Stimulated activated naive CD8-positive, alpha-beta T cell treated with anti-CD3 and anti-CD28 coated beads, Interleukin-15, Interleukin-2, amounts not matched to agents 100 ng/mL and 50 ng/mL, for 24 hours (primary cell): ENCODE data around the gene IL1RL2.

ENCODE experiments used
- H3K27ac Mint-ChIP-seq: one replicate; pipeline ENCODE4 v1.8.0; 2021; ENCODE audit warnings: mild to moderate bottlenecking, mixed read lengths
- H3K27me3 Mint-ChIP-seq: one replicate; pipeline ENCODE4 v1.8.0; 2021; ENCODE audit warnings: mixed read lengths
- H3K36me3 Mint-ChIP-seq: one replicate; pipeline ENCODE4 v1.8.0; 2021; ENCODE audit warnings: low read depth, mixed read lengths
- H3K4me1 Mint-ChIP-seq: one replicate; pipeline ENCODE4 v1.8.0; 2021; ENCODE audit warnings: low read depth, mixed read lengths
- H3K4me3 Mint-ChIP-seq: one replicate; pipeline ENCODE4 v1.8.0; 2021; ENCODE audit warnings: mild to moderate bottlenecking, mixed read lengths
- H3K9me3 Mint-ChIP-seq: one replicate; pipeline ENCODE4 v1.8.0; 2021; ENCODE audit warnings: mixed read lengths

IL1RL2 gene

GRCh38 chr2:102149644-102150455, 37.0 kb upstream of the IL1RL2 start:
- Mint-ChIP-seq H3K27ac (no peak overlapping the region), H3K4me3 (no peak overlapping the region), H3K27me3 (peaks cover 3% of the 10 kb centered on the region), H3K9me3 (peaks cover 57% of the 10 kb centered on the region), H3K4me1 (peaks cover 22% of the 10 kb centered on the region), H3K36me3 (peaks cover 30% of the 10 kb centered on the region)

GRCh38 chr2:102154364-102154763, 32.5 kb upstream of the IL1RL2 start:
- Mint-ChIP-seq H3K36me3 (peaks cover 4% of the 10 kb centered on the region), H3K27me3 (no peaks in the 10 kb centered on the region), H3K27ac (no peak overlapping the region), H3K4me1 (peaks cover 3% of the 10 kb centered on the region), H3K9me3 (peaks cover 27% of the 10 kb centered on the region), H3K4me3 (no peak overlapping the region)

GRCh38 chr2:102154946-102155702, 31.7 kb upstream of the IL1RL2 start:
- no peak overlapping the region for H3K4me3 Mint-ChIP-seq
- peaks cover 24% of the 10 kb centered on the region for H3K9me3 Mint-ChIP-seq
- H3K27ac Mint-ChIP-seq: no peak overlapping the region
- H3K4me1 Mint-ChIP-seq: peaks cover 3% of the 10 kb centered on the region
- peaks cover 4% of the 10 kb centered on the region for H3K36me3 Mint-ChIP-seq
- H3K27me3 Mint-ChIP-seq: no peaks in the 10 kb centered on the region

- Mint-ChIP-seq H3K9me3 (peaks cover 24% of the 10 kb centered on the region), H3K27ac (no peak overlapping the region), H3K36me3 (peaks cover 4% of the 10 kb centered on the region), H3K4me3 (no peak overlapping the region), H3K27me3 (no peaks in the 10 kb centered on the region), H3K4me1 (peaks cover 3% of the 10 kb centered on the region)
Observed at GRCh38 chr2:102155703-102156515, 30.9 kb upstream of the IL1RL2 start.

- Mint-ChIP-seq H3K4me3 (no peak overlapping the region), H3K9me3 (peaks cover 7% of the 10 kb centered on the region), H3K4me1 (peaks cover 3% of the 10 kb centered on the region), H3K27me3 (no peaks in the 10 kb centered on the region), H3K36me3 (peaks cover 4% of the 10 kb centered on the region), H3K27ac (no peak overlapping the region)
Observed at GRCh38 chr2:102158011-102158755, 28.6 kb upstream of the IL1RL2 start.

GRCh38 chr2:102159295-102159694, 27.5 kb upstream of the IL1RL2 start:
- H3K27ac Mint-ChIP-seq: no peak overlapping the region
- H3K4me3 Mint-ChIP-seq: no peak overlapping the region
- peaks cover 3% of the 10 kb centered on the region for H3K4me1 Mint-ChIP-seq
- no peaks in the 10 kb centered on the region for H3K27me3 Mint-ChIP-seq
- peaks cover 2% of the 10 kb centered on the region for H3K36me3 Mint-ChIP-seq
- H3K9me3 Mint-ChIP-seq: no peaks in the 10 kb centered on the region

- no peaks in the 10 kb centered on the region for H3K36me3 Mint-ChIP-seq
- no peak overlapping the region for H3K4me3 Mint-ChIP-seq
- H3K9me3 Mint-ChIP-seq: no peaks in the 10 kb centered on the region
- peak overlapping the region; percentile 21 for H3K27ac Mint-ChIP-seq
- H3K4me1 Mint-ChIP-seq: peaks cover 9% of the 10 kb centered on the region
- no peaks in the 10 kb centered on the region for H3K27me3 Mint-ChIP-seq
Observed at GRCh38 chr2:102166189-102166845, 20.5 kb upstream of the IL1RL2 start.

GRCh38 chr2:102168026-102168771, 18.6 kb upstream of the IL1RL2 start:
- H3K27ac Mint-ChIP-seq: no peak overlapping the region
- H3K4me3 Mint-ChIP-seq: no peak overlapping the region
- no peaks in the 10 kb centered on the region for H3K36me3 Mint-ChIP-seq
- peaks cover 14% of the 10 kb centered on the region for H3K4me1 Mint-ChIP-seq
- no peaks in the 10 kb centered on the region for H3K27me3 Mint-ChIP-seq
- no peaks in the 10 kb centered on the region for H3K9me3 Mint-ChIP-seq

- Mint-ChIP-seq H3K27ac (no peak overlapping the region), H3K27me3 (no peaks in the 10 kb centered on the region), H3K4me3 (no peak overlapping the region), H3K9me3 (no peaks in the 10 kb centered on the region), H3K36me3 (no peaks in the 10 kb centered on the region), H3K4me1 (peaks cover 7% of the 10 kb centered on the region)
Observed at GRCh38 chr2:102171946-102172345, 14.9 kb upstream of the IL1RL2 start.

GRCh38 chr2:102172745-102173144, 14.1 kb upstream of the IL1RL2 start:
- H3K36me3 Mint-ChIP-seq: no peaks in the 10 kb centered on the region
- H3K9me3 Mint-ChIP-seq: no peaks in the 10 kb centered on the region
- H3K27me3 Mint-ChIP-seq: peaks cover 2% of the 10 kb centered on the region
- H3K27ac Mint-ChIP-seq: peak overlapping the region; percentile 32
- H3K4me3 Mint-ChIP-seq: no peak overlapping the region
- peaks cover 5% of the 10 kb centered on the region for H3K4me1 Mint-ChIP-seq

GRCh38 chr2:102176172-102176571, 10.7 kb upstream of the IL1RL2 start:
- no peak overlapping the region for H3K4me3 Mint-ChIP-seq
- no peaks in the 10 kb centered on the region for H3K36me3 Mint-ChIP-seq
- peaks cover 4% of the 10 kb centered on the region for H3K4me1 Mint-ChIP-seq
- H3K27ac Mint-ChIP-seq: no peak overlapping the region
- peaks cover 5% of the 10 kb centered on the region for H3K27me3 Mint-ChIP-seq
- H3K9me3 Mint-ChIP-seq: no peaks in the 10 kb centered on the region

GRCh38 chr2:102177814-102178478, 8.9 kb upstream of the IL1RL2 start:
- H3K27ac Mint-ChIP-seq: no peak overlapping the region
- H3K9me3 Mint-ChIP-seq: no peaks in the 10 kb centered on the region
- peaks cover under 1% of the 10 kb centered on the region for H3K4me1 Mint-ChIP-seq
- H3K36me3 Mint-ChIP-seq: no peaks in the 10 kb centered on the region
- peaks cover 9% of the 10 kb centered on the region for H3K27me3 Mint-ChIP-seq
- H3K4me3 Mint-ChIP-seq: no peak overlapping the region

- H3K27ac Mint-ChIP-seq: no peak overlapping the region
- no peaks in the 10 kb centered on the region for H3K4me1 Mint-ChIP-seq
- H3K4me3 Mint-ChIP-seq: no peak overlapping the region
- no peaks in the 10 kb centered on the region for H3K9me3 Mint-ChIP-seq
- no peaks in the 10 kb centered on the region for H3K36me3 Mint-ChIP-seq
- peaks cover 18% of the 10 kb centered on the region for H3K27me3 Mint-ChIP-seq
Observed at GRCh38 chr2:102179061-102179460, 7.8 kb upstream of the IL1RL2 start.
